Measurements from ENCODE around the gene GLUL. TPM values are rescaled to one million over a fixed set of nuclear protein-coding genes. Genes with fewer than 3 reads are reported as not detected.

The GLUL gene
- total RNA-seq (69.5 TPM), polyA plus RNA-seq (10 to 100 TPM; 27.3 to 52.5 (median 40.8) TPM)

DNA sequence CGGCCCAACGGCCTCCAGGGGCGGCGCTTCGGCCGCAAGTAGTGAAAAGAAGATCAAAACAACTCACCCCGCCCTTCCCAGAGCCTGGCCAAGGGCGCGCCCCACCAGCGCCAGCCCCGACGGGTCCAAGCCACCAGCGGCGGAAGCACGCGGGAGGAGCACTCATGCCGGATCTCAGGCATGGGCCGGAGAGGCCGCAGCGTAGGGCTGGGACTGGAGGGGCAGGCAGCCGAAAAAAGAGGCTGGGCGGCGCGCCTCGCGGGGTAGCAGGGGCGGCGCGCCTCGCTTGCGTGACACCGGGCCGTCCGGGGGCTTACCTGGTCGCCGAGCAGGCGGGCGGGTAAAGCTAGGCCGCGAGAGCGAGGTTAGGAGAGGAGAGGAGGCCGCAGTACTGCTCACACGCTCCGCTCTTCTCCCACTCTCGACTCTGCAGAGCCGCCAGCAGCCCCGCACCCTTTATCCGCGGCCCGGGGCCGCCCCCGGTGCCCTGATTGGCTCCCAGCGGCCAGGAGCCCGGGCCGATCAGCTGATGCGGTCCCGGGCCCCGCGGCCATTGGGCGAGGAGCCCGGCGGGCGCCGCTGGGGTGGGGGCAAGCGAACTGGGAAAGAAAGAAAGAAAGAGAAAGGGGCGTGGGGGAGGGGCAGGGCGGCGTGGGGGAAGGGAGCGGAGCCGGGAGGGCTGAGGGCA lies at the start of gene GLUL:
Gene GLUL (minus strand): TSS at position 429 of the 688 bp plus-strand sequence. CDS start 3,053 bp downstream, outside the sequence.
- Histone ChIP-seq H3K9me3 (ENCODE audit: control insufficient read depth in 2 of 2, low read length in 2 of 2) (no peaks in the 10 kb centered on the region), H3K4me1 (ENCODE audit: control insufficient read depth, insufficient read depth, low read length, poor library complexity, severe bottlenecking) (peaks cover 13% of the 10 kb centered on the region), H3K4me3 (ENCODE audit: low read depth, low read length) (peak within 1 kb of the TSS; percentile 64), H3K36me3 (ENCODE audit: control insufficient read depth, insufficient read depth, low read length) (no peaks in the 10 kb centered on the region), H3K27ac (ENCODE audit: insufficient read depth, low read length, poor library complexity, severe bottlenecking) (peak within 1 kb of the TSS; percentile 29), H3K27me3 (ENCODE audit: control insufficient read depth, insufficient read depth, low read length) (peaks cover 17% of the 10 kb centered on the region)
- ATAC-seq (ENCODE audit: low read depth in 2 of 2) (peak; percentile 64 to 69), DNase-seq (peak; percentile 39 to 90 (median 51))
- no peaks in the 10 kb centered on the region for H3K36me3 Mint-ChIP-seq
- peaks cover 6 to 23% (median 11%) of the 10 kb centered on the region in 4 donors for H3K4me1 Mint-ChIP-seq
- peak within 1 kb of the TSS; percentile 89 to 92 (median 91) for H3K4me3 Mint-ChIP-seq
- H3K27me3 Mint-ChIP-seq, result peaks cover 33% of the 10 kb centered on the region
- peak within 1 kb of the TSS; percentile 88 to 96 (median 92) for H3K27ac Mint-ChIP-seq
- peaks cover 0 to 3% (median 0%) of the 10 kb centered on the region in 7 donors for H3K9me3 Mint-ChIP-seq

GRCh38 chr1:182438326-182438725 lies 46.7 kb upstream of the GLUL start:
- H3K4me3 Mint-ChIP-seq, result no peak overlapping the region
- Histone ChIP-seq H3K27ac (ENCODE audit: insufficient read depth, low read length, poor library complexity, severe bottlenecking) (no peak overlapping the region), H3K4me1 (ENCODE audit: control insufficient read depth, insufficient read depth, low read length, poor library complexity, severe bottlenecking) (no peaks in the 10 kb centered on the region), H3K4me3 (ENCODE audit: low read depth, low read length) (no peak overlapping the region), H3K9me3 (ENCODE audit: control insufficient read depth in 2 of 2, low read length in 2 of 2) (peaks cover 0 to 4% of the 10 kb centered on the region in 2 experiments), H3K36me3 (ENCODE audit: control insufficient read depth, insufficient read depth, low read length) (no peaks in the 10 kb centered on the region), H3K27me3 (ENCODE audit: control insufficient read depth, insufficient read depth, low read length) (peaks cover 3% of the 10 kb centered on the region)
- H3K36me3 Mint-ChIP-seq, result peaks cover 4% of the 10 kb centered on the region
- ATAC-seq (ENCODE audit: low read depth in 2 of 2) (no peak), DNase-seq (no peak)
- peaks cover 0 to 7% (median 4%) of the 10 kb centered on the region in 7 donors for H3K9me3 Mint-ChIP-seq
- no peak overlapping the region for H3K27ac Mint-ChIP-seq
- H3K4me1 Mint-ChIP-seq, result no peaks in the 10 kb centered on the region
- H3K27me3 Mint-ChIP-seq, result peaks cover 4% of the 10 kb centered on the region

DNA sequence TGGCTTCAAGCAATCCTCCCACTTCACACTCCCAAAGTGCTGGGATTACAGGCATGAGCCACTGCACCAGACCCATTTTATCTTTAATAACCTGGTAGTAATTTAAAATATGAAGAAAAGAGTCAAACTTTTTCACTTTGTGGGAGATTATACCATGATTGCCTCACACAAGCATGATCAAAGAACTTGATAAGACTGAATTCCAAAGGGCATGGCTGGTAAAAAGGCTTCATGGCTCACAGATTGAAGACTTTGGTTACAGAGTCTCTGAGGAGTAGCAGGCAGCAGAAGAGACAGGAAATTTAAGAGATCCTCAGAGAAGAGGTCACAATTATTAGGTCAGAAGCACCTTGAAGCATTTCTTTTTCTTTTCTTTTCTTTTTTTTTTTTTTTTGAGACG lies 42.0 kb upstream of the GLUL start:
- H3K9me3 ChIP-seq (ENCODE audit: control insufficient read depth in 2 of 2, low read length in 2 of 2), result peaks cover 0 to 3% of the 10 kb centered on the region in 2 experiments
- Mint-ChIP-seq H3K4me3 (no peak overlapping the region), H3K36me3 (peaks cover 4% of the 10 kb centered on the region), H3K27ac (no peak overlapping the region), H3K27me3 (peaks cover 4% of the 10 kb centered on the region), H3K4me1 (peaks cover 0 to 16% (median 9%) of the 10 kb centered on the region in 4 donors), H3K9me3 (peaks cover 0 to 7% (median 3%) of the 10 kb centered on the region in 7 donors)
- H3K27me3 ChIP-seq (ENCODE audit: control insufficient read depth, insufficient read depth, low read length), result peaks cover 3% of the 10 kb centered on the region
- H3K27ac ChIP-seq (ENCODE audit: insufficient read depth, low read length, poor library complexity, severe bottlenecking), result no peak overlapping the region
- DNase-seq (no peak), ATAC-seq (ENCODE audit: low read depth in 2 of 2) (no peak)
- no peaks in the 10 kb centered on the region for H3K36me3 ChIP-seq (ENCODE audit: control insufficient read depth, insufficient read depth, low read length)
- H3K4me3 ChIP-seq (ENCODE audit: low read depth, low read length), result no peak overlapping the region
- peaks cover 11% of the 10 kb centered on the region for H3K4me1 ChIP-seq (ENCODE audit: control insufficient read depth, insufficient read depth, low read length, poor library complexity, severe bottlenecking)

- no peak overlapping the region for H3K4me3 Mint-ChIP-seq
Observed at GRCh38 chr1:182431278-182431677, 39.7 kb upstream of the GLUL start.

DNA sequence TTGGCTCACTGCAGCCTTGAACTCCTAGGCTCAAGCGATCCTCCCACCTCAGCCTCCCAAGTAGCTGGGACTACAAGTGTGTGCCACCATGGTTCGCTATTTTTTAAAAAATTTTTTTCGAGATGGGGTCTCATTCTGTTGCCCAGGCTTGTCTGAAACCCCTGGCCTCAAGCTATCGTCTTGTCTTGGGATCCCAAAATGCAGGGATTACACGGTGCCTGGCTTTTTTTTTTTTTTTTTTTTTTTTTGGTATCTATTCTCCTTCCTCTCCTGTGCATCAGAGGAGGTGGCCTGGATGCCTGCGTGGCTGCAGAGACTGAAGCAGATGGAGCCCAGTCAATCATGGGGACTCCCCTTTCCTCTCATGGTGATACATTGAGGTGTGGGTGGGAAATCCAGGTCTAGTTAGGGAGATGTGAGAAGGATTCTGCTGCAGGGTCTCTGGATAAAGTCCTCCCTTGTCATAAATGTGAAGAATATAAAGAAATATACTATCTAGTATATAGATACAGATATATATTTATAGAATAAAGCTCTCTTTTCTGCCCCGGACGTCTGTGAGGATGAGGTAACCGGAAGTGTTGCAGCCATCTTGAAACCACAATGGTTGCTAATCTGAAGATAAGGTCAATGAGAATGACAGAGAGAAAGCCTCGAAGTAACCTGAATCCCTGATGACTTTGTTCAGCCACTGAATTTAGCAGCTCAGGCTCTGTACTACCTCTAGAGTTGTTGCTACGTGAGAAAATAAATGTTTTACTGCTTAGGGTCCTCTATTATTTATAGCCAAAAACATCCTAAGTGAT lies 38.9 kb upstream of the GLUL start:
- peak; percentile 71 to 77 for ATAC-seq (ENCODE audit: low read depth in 2 of 2)
- H3K36me3 Mint-ChIP-seq, result no peaks in the 10 kb centered on the region
- Histone ChIP-seq H3K4me1 (ENCODE audit: control insufficient read depth, insufficient read depth, low read length, poor library complexity, severe bottlenecking) (peaks cover 11% of the 10 kb centered on the region), H3K27me3 (ENCODE audit: control insufficient read depth, insufficient read depth, low read length) (no peaks in the 10 kb centered on the region), H3K27ac (ENCODE audit: insufficient read depth, low read length, poor library complexity, severe bottlenecking) (no peak overlapping the region), H3K9me3 (ENCODE audit: control insufficient read depth in 2 of 2, low read length in 2 of 2) (no peaks in the 10 kb centered on the region), H3K4me3 (ENCODE audit: low read depth, low read length) (no peak overlapping the region), H3K36me3 (ENCODE audit: control insufficient read depth, insufficient read depth, low read length) (no peaks in the 10 kb centered on the region)
- H3K27me3 Mint-ChIP-seq, result peaks cover 6% of the 10 kb centered on the region
- peaks cover 0 to 16% (median 9%) of the 10 kb centered on the region in 4 donors for H3K4me1 Mint-ChIP-seq
- peak in 2 of 3 donors; percentile 47 to 81 for DNase-seq
- H3K9me3 Mint-ChIP-seq, result peaks cover 0 to 1% (median 0%) of the 10 kb centered on the region in 7 donors
- H3K4me3 Mint-ChIP-seq, result no peak overlapping the region
- peak overlapping the region; percentile 15 to 64 (median 28) for H3K27ac Mint-ChIP-seq

More at GRCh38 chr1:182431278-182431677, 39.7 kb upstream of the GLUL start:
- DNase-seq (no peak), ATAC-seq (ENCODE audit: low read depth in 2 of 2) (no peak)
- Mint-ChIP-seq H3K4me1 (peaks cover 0 to 16% (median 9%) of the 10 kb centered on the region in 4 donors), H3K27me3 (peaks cover 6% of the 10 kb centered on the region), H3K9me3 (peaks cover 0 to 1% (median 0%) of the 10 kb centered on the region in 7 donors), H3K36me3 (no peaks in the 10 kb centered on the region), H3K27ac (no peak overlapping the region)
- peaks cover 11% of the 10 kb centered on the region for H3K4me1 ChIP-seq (ENCODE audit: control insufficient read depth, insufficient read depth, low read length, poor library complexity, severe bottlenecking)
- no peak overlapping the region for H3K4me3 ChIP-seq (ENCODE audit: low read depth, low read length)
- no peaks in the 10 kb centered on the region for H3K27me3 ChIP-seq (ENCODE audit: control insufficient read depth, insufficient read depth, low read length)
- H3K27ac ChIP-seq (ENCODE audit: insufficient read depth, low read length, poor library complexity, severe bottlenecking), result no peak overlapping the region
- no peaks in the 10 kb centered on the region for H3K36me3 ChIP-seq (ENCODE audit: control insufficient read depth, insufficient read depth, low read length)
- no peaks in the 10 kb centered on the region for H3K9me3 ChIP-seq (ENCODE audit: control insufficient read depth in 2 of 2, low read length in 2 of 2)

DNA sequence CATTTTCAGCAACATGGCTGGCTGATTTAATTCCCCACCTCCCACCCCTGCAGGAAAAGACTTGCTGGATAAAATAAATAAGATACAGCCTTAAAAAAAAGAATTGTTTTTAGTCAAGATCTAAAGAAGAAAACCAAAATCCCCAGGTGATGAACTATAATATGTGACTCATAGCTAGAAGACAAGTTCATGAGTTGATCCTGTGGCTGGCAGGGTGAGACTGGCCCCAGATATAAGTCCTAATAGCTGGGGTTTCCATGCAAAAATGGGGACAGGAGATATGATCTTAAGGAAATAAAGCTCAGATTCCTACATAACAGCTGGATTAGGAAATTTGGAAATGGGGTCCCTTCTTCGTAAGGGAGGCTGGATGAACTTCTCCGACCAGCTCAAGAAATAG lies 36.5 kb upstream of the GLUL start:
- Histone ChIP-seq H3K27me3 (ENCODE audit: control insufficient read depth, insufficient read depth, low read length) (peaks cover 2% of the 10 kb centered on the region), H3K27ac (ENCODE audit: insufficient read depth, low read length, poor library complexity, severe bottlenecking) (no peak overlapping the region), H3K4me1 (ENCODE audit: control insufficient read depth, insufficient read depth, low read length, poor library complexity, severe bottlenecking) (peaks cover 11% of the 10 kb centered on the region), H3K9me3 (ENCODE audit: control insufficient read depth in 2 of 2, low read length in 2 of 2) (no peaks in the 10 kb centered on the region), H3K36me3 (ENCODE audit: control insufficient read depth, insufficient read depth, low read length) (no peaks in the 10 kb centered on the region), H3K4me3 (ENCODE audit: low read depth, low read length) (no peak overlapping the region)
- H3K27me3 Mint-ChIP-seq, result peaks cover 12% of the 10 kb centered on the region
- DNase-seq, result no peak
- no peaks in the 10 kb centered on the region for H3K9me3 Mint-ChIP-seq
- no peak overlapping the region for H3K27ac Mint-ChIP-seq
- peaks cover 0 to 16% (median 9%) of the 10 kb centered on the region in 4 donors for H3K4me1 Mint-ChIP-seq
- no peak for ATAC-seq (ENCODE audit: low read depth in 2 of 2)
- H3K36me3 Mint-ChIP-seq, result no peaks in the 10 kb centered on the region
- no peak overlapping the region for H3K4me3 Mint-ChIP-seq

DNA sequence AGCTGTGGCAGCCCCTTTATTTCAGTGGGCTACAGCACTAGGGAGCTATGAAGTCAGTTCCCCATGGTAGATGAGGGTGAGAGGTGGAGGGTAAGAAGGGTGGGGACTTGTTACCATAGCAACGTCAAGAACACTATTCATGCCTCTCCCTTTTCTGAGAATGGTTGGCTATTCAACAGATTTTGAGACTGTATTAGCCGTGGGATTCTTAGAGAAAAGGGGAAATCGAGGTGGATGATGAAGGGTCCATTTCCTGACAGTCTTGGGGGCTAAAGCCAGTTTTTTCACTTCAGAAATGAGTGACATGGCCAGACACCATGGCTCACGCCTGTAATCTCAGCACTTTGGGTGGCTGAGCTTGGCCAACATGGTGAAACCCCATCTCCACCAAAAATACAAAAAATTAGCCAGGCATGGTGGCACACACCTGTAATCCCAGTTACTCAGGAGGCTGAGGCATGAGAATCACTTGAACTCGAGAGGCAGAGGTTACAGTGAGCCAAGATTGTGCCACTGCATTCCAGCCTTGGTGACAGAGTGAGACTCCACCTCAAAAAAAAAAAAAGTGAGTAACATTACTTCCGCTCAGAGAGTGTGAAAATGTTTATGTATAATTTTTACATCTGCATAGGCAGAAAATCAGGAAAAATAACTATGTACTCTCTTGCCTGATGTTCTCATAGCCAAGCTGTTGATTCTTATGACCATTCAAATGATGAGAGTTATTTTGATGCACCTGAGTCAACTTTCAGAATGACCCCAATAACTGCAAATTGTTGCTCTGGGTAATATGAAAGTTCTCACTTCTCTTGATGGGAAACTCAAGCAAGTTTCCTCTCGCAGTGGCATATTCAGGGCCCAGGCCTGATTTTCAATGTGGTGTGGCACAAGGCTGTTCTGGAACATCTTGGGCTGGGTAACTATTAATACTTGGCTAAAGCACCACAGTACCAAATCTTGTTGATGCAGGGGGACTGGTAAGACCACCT lies 35.1 kb upstream of the GLUL start:
- Histone ChIP-seq H3K27ac (ENCODE audit: insufficient read depth, low read length, poor library complexity, severe bottlenecking) (no peak overlapping the region), H3K36me3 (ENCODE audit: control insufficient read depth, insufficient read depth, low read length) (no peaks in the 10 kb centered on the region), H3K4me1 (ENCODE audit: control insufficient read depth, insufficient read depth, low read length, poor library complexity, severe bottlenecking) (peaks cover 11% of the 10 kb centered on the region), H3K9me3 (ENCODE audit: control insufficient read depth in 2 of 2, low read length in 2 of 2) (no peaks in the 10 kb centered on the region), H3K27me3 (ENCODE audit: control insufficient read depth, insufficient read depth, low read length) (peaks cover 2% of the 10 kb centered on the region), H3K4me3 (ENCODE audit: low read depth, low read length) (no peak overlapping the region)
- Mint-ChIP-seq H3K4me1 (peaks cover 0 to 16% (median 9%) of the 10 kb centered on the region in 4 donors), H3K9me3 (peaks cover 0 to 4% (median 0%) of the 10 kb centered on the region in 7 donors), H3K27me3 (peaks cover 24% of the 10 kb centered on the region), H3K36me3 (no peaks in the 10 kb centered on the region), H3K27ac (peak overlapping the region in 1 of 3 donors; percentile 8), H3K4me3 (no peak overlapping the region)
- DNase-seq (peak in 1 of 3 donors; percentile 20), ATAC-seq (ENCODE audit: low read depth in 2 of 2) (no peak)

Measured in CD4-positive, CD25-positive, alpha-beta regulatory T cell (primary cell).